IMR-90 (cell line): ENCODE data around the gene FAF1. TPM values are rescaled to one million over a fixed set of nuclear protein-coding genes. Genes with fewer than 3 reads are reported as not detected.

ENCODE experiments used
- ATAC-seq: fragments of 200-7000 bp; cut with Tn5 transposase; 2 replicates; pipeline ENCODE4 v1.9.1; 2020; ENCODE audit warnings: low read depth, mild to moderate bottlenecking, moderate library complexity
- BruUV-seq: library from RNA; stranded (reverse); fragments of 400-500 nt; replicated peaks from 2 replicates; lab custom pipeline; 2021; lab: Mats Ljungman, UMichigan
- CTCF ChIA-PET: fragments of 300-600 bp; formaldehyde crosslinking; extraction: SDS; loops from one replicate; lab custom pipeline; 2021; ENCODE audit warnings: antibody characterized with exemption; lab: Yijun Ruan, JAX
- POLR2A ChIA-PET: fragments of 300-600 bp; sonication (Branson Sonifier 250); formaldehyde crosslinking; loops from one replicate; lab custom pipeline; 2022; ENCODE audit warnings: antibody characterized with exemption; ENCODE audit not compliant: unreplicated experiment; lab: Charles Lee
- DNase-seq: peaks from one replicate; pipeline ENCODE4 v3.0.0; 2013
- H2AFZ ChIP-seq: replicated peaks from 2 replicates; pipeline ENCODE3; 2013; ENCODE audit warnings: low read length, mild to moderate bottlenecking; ENCODE audit not compliant: poor library complexity
- H2AK5ac ChIP-seq: 2 replicates; pipeline ENCODE4 v1.6.1; 2013; ENCODE audit warnings: low read depth, low read length, inconsistent platforms
- H2AK9ac ChIP-seq: replicated peaks from 2 replicates; pipeline ENCODE3; 2013; ENCODE audit warnings: mild to moderate bottlenecking, low read depth, low read length, moderate library complexity; ENCODE audit not compliant: poor library complexity
- H2BK120ac ChIP-seq: 2 replicates; pipeline ENCODE4 v1.6.1; 2013; ENCODE audit warnings: low read depth, low read length, inconsistent platforms
- H2BK15ac ChIP-seq: 3 replicates; pipeline ENCODE4 v1.6.1; 2013; ENCODE audit warnings: low read depth, low read length, inconsistent platforms
- H2BK20ac ChIP-seq: 2 replicates; pipeline ENCODE4 v1.6.1; 2013; ENCODE audit warnings: low read depth, mild to moderate bottlenecking, inconsistent platforms, low read length, moderate library complexity
- H2BK5ac ChIP-seq: 2 replicates; pipeline ENCODE4 v1.6.1; 2013; ENCODE audit warnings: mild to moderate bottlenecking, low read depth, low read length, inconsistent platforms; ENCODE audit not compliant: poor library complexity, severe bottlenecking
- H3K14ac ChIP-seq: replicated peaks from 2 replicates; pipeline ENCODE4 v1.6.1; 2013; ENCODE audit warnings: low read depth, low read length, inconsistent platforms
- H3K18ac ChIP-seq: 2 replicates; pipeline ENCODE4 v1.6.1; 2013; ENCODE audit warnings: low read depth, low read length, control low read depth
- H3K23ac ChIP-seq: 2 replicates; pipeline ENCODE4 v1.6.1; 2013; ENCODE audit warnings: low read depth, low read length, inconsistent platforms
- H3K27ac ChIP-seq: 2 replicates; pipeline ENCODE4 v1.5.1; 2013; ENCODE audit warnings: mild to moderate bottlenecking, control low read depth, low read length; ENCODE audit not compliant: insufficient read depth
- H3K27me3 ChIP-seq: 2 replicates; pipeline ENCODE4 v1.6.1; 2013; ENCODE audit warnings: low read length; ENCODE audit not compliant: control insufficient read depth, insufficient read depth
- H3K36me3 ChIP-seq: 2 replicates; pipeline ENCODE4 v1.6.1; 2013; ENCODE audit warnings: low read length, mixed read lengths; ENCODE audit not compliant: control insufficient read depth, insufficient read depth
- H3K4ac ChIP-seq: 2 replicates; pipeline ENCODE4 v1.6.1; 2013; ENCODE audit warnings: low read depth, low read length, inconsistent platforms
- H3K4me1 ChIP-seq: 2 replicates; pipeline ENCODE4 v1.6.1; 2013; ENCODE audit warnings: low read length, mixed read lengths; ENCODE audit not compliant: control insufficient read depth, insufficient read depth
- H3K4me2 ChIP-seq: 2 replicates; pipeline ENCODE4 v1.6.1; 2013; ENCODE audit warnings: low read depth, mild to moderate bottlenecking, control low read depth, low read length, moderate library complexity
- H3K4me3 ChIP-seq: 2 replicates; pipeline ENCODE4 v1.5.1; 2013; ENCODE audit warnings: low read depth, mild to moderate bottlenecking, control low read depth, low read length, moderate library complexity; ENCODE audit not compliant: insufficient read depth
- H3K56ac ChIP-seq: 2 replicates; pipeline ENCODE4 v1.6.1; 2013; ENCODE audit warnings: low read length, inconsistent platforms; ENCODE audit not compliant: insufficient read depth; ENCODE audit errors: extremely low read depth
- H3K79me1 ChIP-seq, 2 experiments: 2 replicates each; pipeline ENCODE4 v1.6.1; 2013; ENCODE audit warnings: low read length in 2 of 2, inconsistent platforms in 1 of 2, low read depth in 1 of 2
- H3K9ac ChIP-seq: 2 replicates; pipeline ENCODE4 v1.6.1; 2013; ENCODE audit warnings: low read depth, low read length, control low read depth
- H3K9me1 ChIP-seq: 2 replicates; pipeline ENCODE4 v1.6.1; 2013; ENCODE audit warnings: low read length, inconsistent platforms; ENCODE audit not compliant: insufficient read depth
- H3K9me3 ChIP-seq: 2 replicates; pipeline ENCODE4 v1.6.1; 2013; ENCODE audit warnings: low read length; ENCODE audit not compliant: control insufficient read depth, insufficient read depth
- H4K20me1 ChIP-seq: 2 replicates; pipeline ENCODE4 v1.6.1; 2013; ENCODE audit warnings: low read length, inconsistent platforms; ENCODE audit not compliant: insufficient read depth
- H4K5ac ChIP-seq: 2 replicates; pipeline ENCODE4 v1.6.1; 2013; ENCODE audit warnings: mild to moderate bottlenecking, low read depth, low read length, control low read depth
- H4K8ac ChIP-seq, 2 experiments: 2 replicates each; pipeline ENCODE4 v1.6.1; 2013; ENCODE audit warnings: low read depth in 2 of 2, low read length in 2 of 2, control low read depth in 1 of 2, inconsistent platforms in 1 of 2
- H4K91ac ChIP-seq: 2 replicates; pipeline ENCODE4 v1.6.1; 2013; ENCODE audit warnings: low read depth, low read length, inconsistent platforms; ENCODE audit not compliant: insufficient read depth
- MAFK ChIP-seq: IDR thresholded peaks from 2 replicates; pipeline ENCODE4 v1.6.1; 2012; ENCODE audit warnings: low read depth, low read length, improper control_type of control experiment
- USF2 ChIP-seq: fragments of 150-350 bp; IDR thresholded peaks from 2 replicates; pipeline ENCODE4 v1.6.1; 2017; ENCODE audit warnings: mild to moderate bottlenecking, antibody characterized with exemption, low read length, low read depth
- WGBS, 2 experiments: methylation state at CpG; one replicate each; pipeline versions ENCODE4 v1.1.5 to v1.1.7; 2013; ENCODE audit warnings: missing lambda C conversion rate in 2 of 2; ENCODE audit not compliant: insufficient read length in 1 of 2; ENCODE audit errors: extremely low coverage in 2 of 2; 5-methylcytosine and 5-hydroxymethylcytosine counted together
- dilution Hi-C: fragments of 300-500 bp; cut with HindIII; formaldehyde crosslinking; loops from one replicate; pipeline ENCODE4 v1.14.3; 2018; ENCODE audit warnings: low sequenced_read_pairs; ENCODE audit not compliant: unreplicated experiment
- in situ Hi-C: fragments of 300-500 bp; cut with MboI; formaldehyde crosslinking; loops from 3 replicates; pipeline ENCODE4 v1.14.3; 2019; ENCODE audit warnings: low sequenced_read_pairs, inconsistent platforms, mixed read lengths
- intact Hi-C: fragments of 100-400 bp; cut with micrococcal nuclease; formaldehyde crosslinking; loops from 2 replicates; pipeline ENCODE4 v1.10.0; 2022
- polyA plus RNA-seq, 3 experiments: library from polyadenylated mRNA; depleted of rRNA; stranded (reverse); fragments of >200 nt; gene quantifications; 2 replicates each; pipeline ENCODE4 v1.2.3, GENCODE V29; 2012; ENCODE audit warnings: low replicate concordance in 1 of 3
- total RNA-seq: library from RNA; depleted of rRNA; stranded (reverse); fragments of >200 nt; gene quantifications from 2 replicates; pipeline ENCODE4 v1.2.3, GENCODE V29; 2012

Gene FAF1
- total and polyA plus RNA-seq, 2 of the 4 experiments (the other 2 are of a cell fraction): 18.8 to 72.9 TPM

DNA sequence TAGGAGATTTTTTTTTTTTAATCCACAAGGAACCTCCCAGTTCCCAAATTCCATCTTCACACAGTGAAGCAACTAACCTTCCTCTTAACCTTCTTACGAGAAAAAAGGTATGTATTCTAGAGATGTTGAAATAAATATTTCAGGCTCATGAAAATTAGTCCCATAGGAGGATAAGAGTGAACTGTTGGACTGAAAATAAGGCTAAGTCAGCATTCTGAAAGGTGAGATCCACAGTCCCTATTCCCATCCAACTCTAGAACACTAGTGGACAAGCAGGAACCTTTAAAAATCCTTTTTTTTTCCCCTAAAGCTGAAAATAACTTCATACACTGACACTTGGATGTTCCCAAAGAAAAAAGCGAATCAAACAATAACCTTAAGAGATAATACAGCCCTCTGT, 44.4 kb downstream of the FAF1 start:
- H2AK9ac ChIP-seq: no peak overlapping the region
- dilution Hi-C loops (no loop called here), in situ Hi-C loops (no loop called here)

More for the DNA sequence above, 44.4 kb downstream of the FAF1 start:
- Histone ChIP-seq H4K8ac (no peak overlapping the region), H3K27me3 (no peaks in the 10 kb centered on the region), H2BK5ac (no peak overlapping the region), H2BK120ac (no peak overlapping the region), H4K5ac (no peak overlapping the region), H3K9ac (no peak overlapping the region), H3K14ac (no peak overlapping the region), H2BK20ac (no peak overlapping the region), H3K18ac (no peak overlapping the region), H3K9me1 (no peaks in the 10 kb centered on the region), H3K9me3 (peaks cover 2% of the 10 kb centered on the region; the same call in 1 of the 2 replicates), H3K23ac (no peak overlapping the region), H3K4me1 (no peaks in the 10 kb centered on the region), H3K79me1 (peaks cover 20 to 26% of the 10 kb centered on the region in 2 experiments), H3K4me2 (no peak overlapping the region), H3K36me3 (no peaks in the 10 kb centered on the region), H4K91ac (no peak overlapping the region), H2AFZ (no peak overlapping the region), H2BK15ac (no peak overlapping the region), H2AK5ac (no peak overlapping the region), H3K56ac (no peak overlapping the region), H3K27ac (no peak overlapping the region), H3K4me3 (no peak overlapping the region), H4K20me1 (no peaks in the 10 kb centered on the region), H3K4ac (no peak overlapping the region)
- TF ChIP-seq MAFK (peak; percentile 59), USF2 (no peak)
- no TSS peak for BruUV-seq
- DNase-seq: no peak
- CTCF ChIA-PET: no interaction called here
- POLR2A ChIA-PET: no interaction called here
- no peak for ATAC-seq
- no CpG with 5 or more reads among the region's 2 CpGs for WGBS, 2 experiments
- intact Hi-C loops: no loop called here
